ENCODE results near the gene MARCHF4.

DNA sequence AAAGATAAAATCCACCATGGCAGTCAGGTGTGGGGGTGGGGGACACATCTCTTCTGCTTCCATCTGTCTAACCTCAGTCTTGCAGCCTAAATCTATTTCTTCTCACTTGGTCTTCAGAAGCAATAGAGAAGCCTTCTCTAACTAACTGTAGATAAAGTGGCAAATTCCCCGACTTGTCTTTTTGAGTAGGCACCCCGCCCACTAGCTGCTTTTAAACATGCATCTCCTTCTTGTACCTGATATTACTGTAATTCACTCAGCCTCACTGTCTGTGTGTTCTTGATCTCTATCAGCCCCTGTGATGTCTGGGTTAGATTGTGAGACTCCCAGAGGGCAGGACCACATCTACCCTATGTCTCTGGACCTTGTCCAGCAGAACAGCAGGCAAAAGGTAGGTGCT lies 6.8 kb downstream of the MARCHF4 start:
- TF ChIP-seq, protein P1, sequence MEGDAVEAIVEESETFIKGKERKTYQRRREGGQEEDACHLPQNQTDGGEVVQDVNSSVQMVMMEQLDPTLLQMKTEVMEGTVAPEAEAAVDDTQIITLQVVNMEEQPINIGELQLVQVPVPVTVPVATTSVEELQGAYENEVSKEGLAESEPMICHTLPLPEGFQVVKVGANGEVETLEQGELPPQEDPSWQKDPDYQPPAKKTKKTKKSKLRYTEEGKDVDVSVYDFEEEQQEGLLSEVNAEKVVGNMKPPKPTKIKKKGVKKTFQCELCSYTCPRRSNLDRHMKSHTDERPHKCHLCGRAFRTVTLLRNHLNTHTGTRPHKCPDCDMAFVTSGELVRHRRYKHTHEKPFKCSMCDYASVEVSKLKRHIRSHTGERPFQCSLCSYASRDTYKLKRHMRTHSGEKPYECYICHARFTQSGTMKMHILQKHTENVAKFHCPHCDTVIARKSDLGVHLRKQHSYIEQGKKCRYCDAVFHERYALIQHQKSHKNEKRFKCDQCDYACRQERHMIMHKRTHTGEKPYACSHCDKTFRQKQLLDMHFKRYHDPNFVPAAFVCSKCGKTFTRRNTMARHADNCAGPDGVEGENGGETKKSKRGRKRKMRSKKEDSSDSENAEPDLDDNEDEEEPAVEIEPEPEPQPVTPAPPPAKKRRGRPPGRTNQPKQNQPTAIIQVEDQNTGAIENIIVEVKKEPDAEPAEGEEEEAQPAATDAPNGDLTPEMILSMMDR (IDR thresholded peaks at IDR 0.05), result no peak
- TF ChIP-seq POLR2A (IDR thresholded peaks at IDR 0.05), result no peak
